ENCODE data around the gene TMEM178A.

GRCh38 chr2:39661826-39662225, 3.9 kb upstream of the TMEM178A start:
- TF ChIP-seq POLR2AphosphoS5 (IDR thresholded peaks at IDR 0.05) (no peak), CTCF (IDR thresholded peaks at IDR 0.05) (no peak), EP300 (IDR thresholded peaks at IDR 0.05) (no peak), POLR2A (IDR thresholded peaks at IDR 0.05; ENCODE audit: low read depth) (no peak)

Data from esophagus muscularis mucosa (tissue), 4 donors.